ENCODE data around the gene SHTN1. TPM values are rescaled to one million over a fixed set of nuclear protein-coding genes. Genes with fewer than 3 reads are reported as not detected.

SHTN1 gene
- total and polyA plus RNA-seq, 2 donors (not counting 3 experiments of a cell fraction or from before 2014, with no cell fraction given): 4.8 to 36.5 TPM

DNA sequence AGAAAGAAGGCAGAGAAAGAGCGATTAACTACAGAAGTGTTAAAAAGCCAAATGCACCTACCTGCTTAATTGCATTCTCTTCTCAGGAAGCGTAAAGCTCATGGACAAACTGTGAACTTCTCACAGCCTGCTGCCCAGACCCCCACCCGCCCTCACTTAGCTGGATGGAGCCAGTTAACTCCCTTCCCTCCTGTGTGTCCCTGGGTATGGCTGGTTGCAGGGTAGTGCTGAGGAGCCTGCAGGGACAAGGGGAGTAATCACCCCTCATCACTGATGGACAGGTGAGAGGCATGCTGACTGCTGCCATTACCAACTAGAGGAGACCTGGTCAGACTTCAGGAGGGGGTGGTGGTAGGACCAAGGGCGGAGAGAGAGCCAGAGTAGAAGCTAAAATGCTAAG, 118.2 kb downstream of the SHTN1 start:
- Histone ChIP-seq H3K9me1 (replicated peaks; ENCODE audit: control insufficient read depth, extremely low read depth, insufficient read depth, low read length) (no peaks in the 10 kb centered on the region), H3K9me3 (replicated peaks; ENCODE audit: control insufficient read depth, insufficient read depth, low read length) (no peaks in the 10 kb centered on the region), H3K4me2 (ENCODE audit: insufficient read depth, low read length) (no peak overlapping the region), H3K4me3 (replicated peaks in 1 of 3; ENCODE audit: insufficient read depth in 1 of 3, low read depth in 1 of 3, low read length in 3 of 3) (no peak overlapping the region), H3K27me3 (ENCODE audit: control insufficient read depth in 2 of 2, insufficient read depth in 2 of 2, low read length in 2 of 2) (no peaks in the 10 kb centered on the region), H4K20me1 (replicated peaks; ENCODE audit: control insufficient read depth, extremely low read depth, insufficient read depth, low read length) (no peaks in the 10 kb centered on the region), H3K36me3 (ENCODE audit: control insufficient read depth in 2 of 2, extremely low read depth in 1 of 2, insufficient read depth in 2 of 2, low read length in 2 of 2) (peaks cover 0 to 3% of the 10 kb centered on the region in 2 experiments), H3K79me2 (ENCODE audit: control insufficient read depth, insufficient read depth, low read length) (no peaks in the 10 kb centered on the region), H3K4me1 (ENCODE audit: control insufficient read depth, extremely low read depth, insufficient read depth, low read length) (peaks cover 24% of the 10 kb centered on the region), H2AFZ (ENCODE audit: low read depth, low read length) (no peak overlapping the region), H3K9ac (replicated peaks; ENCODE audit: extremely low read depth, insufficient read depth, low read length) (no peak overlapping the region), H3K27ac (ENCODE audit: insufficient read depth, low read depth, low read length) (no peak overlapping the region)
- TF ChIP-seq MYC (IDR thresholded peaks at IDR 0.05; ENCODE audit: low read depth, low read length) (no peak), GATA2 (IDR thresholded peaks at IDR 0.05; ENCODE audit: insufficient read depth, insufficient read length, low read depth, low read length) (no peak), FOS (IDR thresholded peaks at IDR 0.05; ENCODE audit: borderline replicate concordance, insufficient read depth, low read length) (no peak), JUN (IDR thresholded peaks at IDR 0.05; ENCODE audit: borderline replicate concordance, insufficient read depth, insufficient read length, low read depth) (no peak), EZH2 (IDR thresholded peaks at IDR 0.05; ENCODE audit: borderline replicate concordance, low read depth, low read length, severe bottlenecking) (no peak), POLR2AphosphoS5 (IDR thresholded peaks at IDR 0.05; ENCODE audit: insufficient read depth, low read depth, low read length) (no peak), POLR2A (IDR thresholded peaks at IDR 0.05; ENCODE audit: low read depth, low read length) (no peak)
- TF ChIP-seq, protein P1, sequence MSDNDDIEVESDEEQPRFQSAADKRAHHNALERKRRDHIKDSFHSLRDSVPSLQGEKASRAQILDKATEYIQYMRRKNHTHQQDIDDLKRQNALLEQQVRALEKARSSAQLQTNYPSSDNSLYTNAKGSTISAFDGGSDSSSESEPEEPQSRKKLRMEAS (IDR thresholded peaks at IDR 0.05; ENCODE audit: insufficient read depth, insufficient read length): no peak
- TF ChIP-seq, protein P2, sequence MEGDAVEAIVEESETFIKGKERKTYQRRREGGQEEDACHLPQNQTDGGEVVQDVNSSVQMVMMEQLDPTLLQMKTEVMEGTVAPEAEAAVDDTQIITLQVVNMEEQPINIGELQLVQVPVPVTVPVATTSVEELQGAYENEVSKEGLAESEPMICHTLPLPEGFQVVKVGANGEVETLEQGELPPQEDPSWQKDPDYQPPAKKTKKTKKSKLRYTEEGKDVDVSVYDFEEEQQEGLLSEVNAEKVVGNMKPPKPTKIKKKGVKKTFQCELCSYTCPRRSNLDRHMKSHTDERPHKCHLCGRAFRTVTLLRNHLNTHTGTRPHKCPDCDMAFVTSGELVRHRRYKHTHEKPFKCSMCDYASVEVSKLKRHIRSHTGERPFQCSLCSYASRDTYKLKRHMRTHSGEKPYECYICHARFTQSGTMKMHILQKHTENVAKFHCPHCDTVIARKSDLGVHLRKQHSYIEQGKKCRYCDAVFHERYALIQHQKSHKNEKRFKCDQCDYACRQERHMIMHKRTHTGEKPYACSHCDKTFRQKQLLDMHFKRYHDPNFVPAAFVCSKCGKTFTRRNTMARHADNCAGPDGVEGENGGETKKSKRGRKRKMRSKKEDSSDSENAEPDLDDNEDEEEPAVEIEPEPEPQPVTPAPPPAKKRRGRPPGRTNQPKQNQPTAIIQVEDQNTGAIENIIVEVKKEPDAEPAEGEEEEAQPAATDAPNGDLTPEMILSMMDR (IDR thresholded peaks at IDR 0.05; ENCODE audit: extremely low read depth in 1 of 2, insufficient read depth in 1 of 2, low read depth in 1 of 2, low read length in 2 of 2): no peak
- dilution Hi-C loops (cut with MboI; ENCODE audit: extremely low pct_ligation_motif_present, low sequenced_read_pairs) (no loop called here), intact Hi-C loops (cut with micrococcal nuclease) (no loop called here)
- DNase-seq (ENCODE audit: low read depth, low spot score) (no peak), FAIRE-seq (no peak)
- ChIA-PET POLR2A (no interaction called here), CTCF (interaction anchor here (1.0 to 1.9 kb wide), 3 partner anchors 11 to 288 kb away, joined by 3 to 5 read pairs (median 4); no protein-coding TSS in a partner anchor)
- no TSS peak for BruUV-seq (replicated peaks)
